Measurements from ENCODE around the gene CAMSAP1.

Gene CAMSAP1

DNA sequence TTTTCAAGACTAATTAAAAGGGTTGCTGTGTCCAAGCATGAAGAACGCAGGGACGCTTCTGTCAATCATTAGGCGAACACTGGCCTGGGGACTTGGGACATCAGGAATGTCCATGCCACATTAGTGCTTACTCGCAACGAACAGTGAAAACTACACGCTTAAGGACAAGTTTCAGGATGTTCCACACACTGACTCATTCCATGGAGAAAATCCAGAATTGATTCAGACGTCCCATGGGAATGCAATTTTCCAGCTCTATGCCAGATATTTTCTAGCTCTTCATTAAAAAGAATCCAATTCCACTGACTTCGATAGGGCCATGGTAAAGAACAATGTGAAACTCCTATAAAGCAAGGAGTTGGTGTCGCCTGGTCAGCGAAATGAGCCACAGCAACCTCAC, 98.2 kb downstream of the CAMSAP1 start:
- DNase-seq: no peak

DNA sequence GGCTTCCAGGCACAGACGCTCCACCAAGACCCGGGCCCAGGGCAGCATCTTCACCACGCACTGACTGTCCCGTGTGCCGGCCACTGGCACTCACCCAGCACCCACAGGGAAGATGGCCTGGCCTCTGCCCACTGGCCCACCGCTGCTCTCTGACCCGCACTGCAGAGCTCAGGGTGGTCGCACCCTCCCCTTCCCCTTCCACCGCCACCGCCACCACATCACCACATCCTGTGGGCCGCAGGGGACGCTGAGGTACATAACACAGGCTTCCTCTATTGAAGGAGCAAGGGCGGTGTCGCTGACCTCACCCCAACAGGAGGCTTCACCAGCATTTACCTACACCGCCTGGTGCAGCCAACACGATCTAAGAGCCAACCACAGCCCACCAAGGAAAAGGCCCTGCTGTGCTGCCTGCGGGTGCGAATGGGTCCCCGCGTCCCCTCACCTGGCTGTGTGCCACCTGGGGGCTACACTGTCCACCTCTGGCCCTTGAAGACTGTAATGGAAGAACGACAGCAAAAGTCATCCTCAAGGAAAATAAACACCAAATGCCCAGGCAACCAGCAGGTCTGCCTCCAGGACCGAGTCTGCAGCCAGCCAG, 101.8 kb downstream of the CAMSAP1 start:
- no peak for DNase-seq

DNA sequence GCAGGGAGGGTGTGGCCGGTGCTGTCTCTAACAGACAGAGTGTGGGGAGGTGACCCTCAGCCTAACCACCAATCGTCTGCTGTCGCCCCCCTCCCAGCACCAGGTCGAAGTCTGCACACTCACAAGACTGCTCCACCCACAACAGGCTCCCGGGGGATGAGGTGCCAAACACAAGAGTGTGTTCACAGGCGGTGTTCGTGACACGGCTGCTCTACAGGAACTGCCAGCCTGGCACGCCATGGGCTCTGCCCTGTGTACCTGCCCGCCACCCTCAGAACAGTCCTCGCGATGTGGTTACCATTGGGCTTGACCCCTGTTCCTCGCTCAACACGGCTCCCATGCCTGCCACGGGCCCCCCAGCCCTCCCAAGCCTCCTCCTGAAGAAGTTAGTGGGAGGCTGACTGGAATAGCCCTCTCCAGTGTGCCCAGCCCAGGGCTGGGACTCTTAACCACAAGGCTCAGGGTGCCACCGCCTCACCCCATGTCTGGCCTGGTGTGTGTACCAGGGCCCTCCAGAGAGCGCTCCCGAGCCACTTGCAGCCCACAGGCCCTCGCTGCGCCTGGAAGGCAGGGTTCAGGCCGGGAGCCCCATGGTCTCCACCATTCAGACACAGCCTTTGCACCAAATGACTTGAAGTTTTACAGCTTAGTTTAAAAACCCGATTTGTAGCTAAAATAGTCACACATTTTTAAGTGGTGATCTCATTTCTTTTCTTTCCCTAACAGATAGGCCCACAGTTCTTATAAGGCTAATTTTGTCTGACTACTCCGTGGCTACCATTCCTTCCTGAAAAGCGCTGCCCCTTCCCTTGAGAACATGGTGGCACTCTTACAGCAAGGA, 102.5 kb downstream of the CAMSAP1 start:
- DNase-seq: no peak

DNA sequence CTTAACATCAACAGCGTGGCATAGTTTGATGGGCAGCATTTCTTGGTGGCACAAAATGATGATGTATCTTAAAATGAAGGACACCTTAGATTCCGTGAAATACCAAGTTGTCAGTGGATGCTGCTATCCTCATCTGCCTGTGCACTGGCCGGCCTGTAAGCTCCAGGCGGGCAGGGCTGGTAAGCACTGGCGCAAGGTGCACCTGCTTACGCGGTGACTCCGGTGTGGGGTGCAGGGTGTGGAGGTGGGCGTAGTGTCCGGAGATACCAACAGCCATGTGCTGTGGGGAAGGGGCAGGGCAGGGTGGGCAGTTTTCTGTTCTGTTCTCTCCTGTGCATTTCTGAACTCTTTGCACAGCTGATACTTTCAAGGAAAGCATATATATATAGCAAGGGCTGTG, 103.9 kb downstream of the CAMSAP1 start:
- no peak for DNase-seq

DNA sequence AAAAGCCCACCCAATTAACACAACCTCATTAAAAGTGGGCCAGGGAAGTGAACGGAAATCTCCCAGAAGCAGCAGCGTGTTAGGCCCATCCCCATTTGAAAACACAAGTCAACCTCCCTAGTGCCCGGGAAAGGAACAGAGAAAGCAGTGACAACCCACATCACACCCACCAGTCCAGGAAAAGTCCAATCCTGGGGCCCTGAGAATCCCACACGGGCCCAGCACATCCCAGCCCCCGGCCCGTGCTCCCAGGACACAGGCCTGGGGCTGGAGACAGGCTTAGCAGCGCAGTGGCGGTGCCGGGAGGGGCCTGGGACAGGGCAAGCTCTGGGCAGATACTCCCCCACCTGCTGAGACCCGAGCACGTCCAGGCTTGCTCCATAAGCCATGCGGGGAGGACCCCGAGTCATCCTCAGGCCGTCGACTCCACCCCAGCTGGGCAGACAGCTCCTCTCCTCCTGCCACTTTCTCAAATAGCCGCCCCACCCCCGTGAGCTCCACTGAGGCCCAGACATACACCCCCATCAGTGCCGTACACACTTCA, 104.4 kb downstream of the CAMSAP1 start:
- DNase-seq: no peak

DNA sequence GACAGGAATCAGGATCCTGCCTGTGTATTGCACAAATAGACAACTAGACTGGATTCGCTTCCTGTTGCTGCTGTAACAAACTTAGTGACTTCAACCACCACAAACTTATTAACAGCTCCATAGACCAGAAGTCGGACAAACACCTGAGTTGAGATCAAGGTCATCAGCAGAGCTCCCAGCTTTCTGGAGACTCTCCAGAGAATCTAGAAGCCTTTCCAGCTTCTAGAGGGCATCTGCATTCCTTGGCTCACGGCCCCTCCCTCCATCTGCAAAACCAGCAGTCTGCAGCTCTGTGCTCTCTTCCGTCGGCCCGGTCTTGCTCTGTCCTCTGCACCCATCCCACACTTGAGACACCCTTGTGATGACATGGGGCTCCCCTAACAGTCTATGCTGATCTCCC, 106.3 kb downstream of the CAMSAP1 start:
- no peak for DNase-seq

DNA sequence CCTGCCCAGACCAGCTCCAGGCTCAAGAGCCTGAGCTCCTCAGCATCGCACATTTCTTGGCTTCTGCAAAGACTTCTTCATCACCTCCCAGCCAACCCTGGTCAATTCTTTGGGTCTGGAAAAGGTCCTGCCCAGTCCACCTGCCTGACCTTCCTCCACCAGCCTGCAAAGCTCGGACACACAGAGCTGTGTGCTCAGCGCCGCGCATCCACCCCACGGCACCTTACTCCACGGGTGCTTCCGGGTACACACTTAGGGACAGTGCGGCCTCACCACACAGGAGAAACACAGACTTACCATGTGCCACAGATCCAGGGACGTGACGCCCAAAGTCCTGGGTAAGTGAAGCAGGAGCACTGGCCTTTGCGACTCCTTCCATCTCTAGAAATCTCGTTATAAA, 108.1 kb downstream of the CAMSAP1 start:
- DNase-seq: no peak

DNA sequence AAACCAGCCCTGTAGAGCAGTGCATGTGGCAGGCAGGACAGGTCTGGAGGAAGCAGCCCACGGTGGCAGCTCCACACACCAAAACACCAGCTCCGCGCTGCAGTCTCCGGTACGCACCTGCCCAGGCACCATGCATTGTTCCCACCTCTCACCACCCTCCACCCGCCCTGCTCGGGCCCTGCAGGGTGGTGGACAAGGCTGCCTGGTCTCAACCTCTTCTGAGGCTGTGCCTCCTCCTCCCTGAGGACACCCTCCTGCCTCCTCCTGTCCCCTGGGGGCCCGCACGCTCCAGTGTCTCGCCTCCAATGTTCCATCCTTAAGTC, 109.1 kb downstream of the CAMSAP1 start:
- DNase-seq: no peak

DNA sequence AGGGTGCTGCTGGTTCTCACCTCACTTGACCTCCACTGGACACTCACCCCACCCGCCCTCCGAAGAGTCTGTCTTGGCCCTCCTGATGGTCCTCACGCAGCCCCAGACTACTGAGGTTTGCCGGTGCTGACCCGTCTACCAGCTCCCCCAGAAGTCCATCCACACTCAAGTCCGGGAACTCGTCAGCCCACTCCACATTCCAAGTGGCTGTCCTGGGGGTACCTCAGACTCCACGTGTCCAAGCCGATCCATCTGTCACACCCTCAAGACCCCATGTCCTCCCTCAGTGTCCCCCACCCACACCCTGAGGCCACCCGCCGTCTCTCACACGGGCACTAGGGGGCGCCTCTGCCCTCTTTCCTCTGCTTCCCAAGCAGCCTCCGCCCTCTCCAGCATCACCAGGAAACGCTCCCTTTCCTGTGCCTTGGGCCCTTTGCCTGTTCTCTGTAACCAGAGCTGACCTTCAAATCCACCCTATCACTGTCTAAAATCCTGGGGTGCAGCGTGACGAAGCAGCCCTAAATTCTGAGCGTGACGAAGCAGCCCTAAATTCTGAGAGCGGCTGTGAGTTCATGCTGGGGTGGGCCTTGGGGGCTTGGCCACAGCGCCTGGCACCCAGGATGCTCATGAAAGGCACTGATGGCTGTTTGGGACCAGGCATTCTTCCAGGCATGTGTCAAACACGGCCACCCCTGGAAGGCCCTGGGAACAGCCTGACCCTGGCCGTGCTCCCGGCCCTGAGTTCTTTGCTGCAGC, 109.7 kb downstream of the CAMSAP1 start:
- peak; percentile 33 for DNase-seq

DNA sequence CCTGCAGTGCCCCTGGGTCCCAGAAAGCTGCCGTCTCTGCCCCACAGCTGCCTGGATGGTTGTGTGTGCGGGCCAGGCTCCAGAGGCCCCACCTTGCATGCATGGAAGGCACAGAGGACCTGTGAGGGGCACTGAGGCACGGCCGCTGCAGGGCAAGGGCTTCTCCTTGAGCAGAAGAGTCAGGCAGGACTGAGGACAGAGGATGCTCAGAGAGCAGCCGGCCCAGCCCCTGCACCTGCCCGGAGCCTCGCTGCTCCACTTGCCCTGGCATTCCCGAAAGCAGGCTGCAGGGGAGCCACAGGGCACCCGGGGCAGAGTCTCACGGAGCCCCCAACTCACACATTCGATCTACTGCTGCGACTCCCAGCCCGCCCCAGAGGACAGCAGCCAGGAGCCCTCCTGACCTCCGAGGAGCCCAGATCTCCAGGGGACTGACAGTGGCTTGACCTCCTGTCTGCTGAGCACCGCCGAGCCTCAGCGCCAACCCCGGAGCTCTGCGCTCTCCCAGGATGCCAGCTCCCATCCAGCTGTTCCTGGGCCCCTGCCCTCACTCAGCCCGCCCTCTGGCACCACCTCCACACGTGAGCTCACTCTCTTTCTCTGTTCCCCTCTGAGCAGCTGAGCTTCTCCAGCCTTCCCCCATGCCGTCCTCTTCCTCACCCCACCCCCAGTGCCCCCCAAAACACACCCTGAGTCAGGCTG, 110.4 kb downstream of the CAMSAP1 start:
- DNase-seq: no peak

DNA sequence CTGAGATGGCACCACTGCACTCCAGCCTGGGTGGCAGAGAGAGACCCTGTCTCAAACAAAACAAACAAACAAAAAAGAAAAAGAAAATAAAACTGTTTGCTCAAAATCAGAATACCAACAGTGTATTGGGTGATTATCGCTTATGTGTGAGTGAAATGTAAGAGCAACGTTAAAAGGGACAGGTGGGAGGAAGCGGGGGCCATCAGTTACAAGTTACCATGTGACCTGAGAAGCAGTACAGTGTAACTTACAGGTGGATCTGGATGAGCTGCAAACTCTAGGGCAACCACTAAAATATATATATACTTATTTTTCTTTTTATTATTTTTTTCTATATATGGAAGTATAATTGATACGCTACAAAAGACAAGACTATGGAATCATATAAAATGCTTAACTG, 112.0 kb downstream of the CAMSAP1 start:
- no peak for DNase-seq

DNA sequence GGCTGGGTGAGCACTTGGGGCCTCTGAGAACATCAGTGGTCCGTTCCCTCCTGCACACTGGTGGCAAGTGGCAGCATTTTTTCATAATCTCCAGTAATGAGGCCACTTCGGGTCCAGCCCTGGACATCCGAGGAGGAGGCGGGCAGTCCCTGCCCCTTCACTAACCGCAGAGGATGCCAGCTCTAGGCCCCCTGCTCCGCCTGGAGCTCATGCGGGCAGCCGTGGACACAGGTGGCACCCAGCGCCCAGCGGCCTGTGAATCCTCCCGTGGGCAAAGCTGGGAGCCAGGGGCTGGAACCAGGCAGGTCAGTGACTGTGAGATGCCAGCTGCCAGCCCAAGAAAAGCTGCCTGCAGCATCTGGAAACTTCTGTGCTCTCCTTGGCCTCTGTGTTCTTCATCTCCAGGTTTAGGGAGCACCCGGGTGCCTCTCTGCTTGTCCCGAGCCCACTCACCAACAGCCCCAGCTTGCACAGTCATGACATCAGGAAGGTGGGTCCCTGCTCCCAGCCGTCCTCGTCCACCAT, 112.9 kb downstream of the CAMSAP1 start:
- DNase-seq: no peak

DNA sequence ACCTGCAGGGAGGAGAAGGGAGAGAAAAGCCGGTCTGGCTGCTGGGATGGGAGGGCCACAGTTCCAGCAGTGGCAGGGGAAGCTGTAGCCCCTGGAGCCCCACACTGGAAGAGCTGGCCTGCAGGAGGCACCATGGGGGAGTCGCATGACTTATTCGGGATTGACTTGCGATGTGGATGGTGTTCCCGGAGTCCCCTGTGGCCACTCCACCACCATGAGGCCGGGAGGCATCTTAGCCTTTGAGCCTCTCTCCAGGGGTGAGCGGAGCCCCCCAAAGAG, 113.3 kb downstream of the CAMSAP1 start:
- DNase-seq: no peak

DNA sequence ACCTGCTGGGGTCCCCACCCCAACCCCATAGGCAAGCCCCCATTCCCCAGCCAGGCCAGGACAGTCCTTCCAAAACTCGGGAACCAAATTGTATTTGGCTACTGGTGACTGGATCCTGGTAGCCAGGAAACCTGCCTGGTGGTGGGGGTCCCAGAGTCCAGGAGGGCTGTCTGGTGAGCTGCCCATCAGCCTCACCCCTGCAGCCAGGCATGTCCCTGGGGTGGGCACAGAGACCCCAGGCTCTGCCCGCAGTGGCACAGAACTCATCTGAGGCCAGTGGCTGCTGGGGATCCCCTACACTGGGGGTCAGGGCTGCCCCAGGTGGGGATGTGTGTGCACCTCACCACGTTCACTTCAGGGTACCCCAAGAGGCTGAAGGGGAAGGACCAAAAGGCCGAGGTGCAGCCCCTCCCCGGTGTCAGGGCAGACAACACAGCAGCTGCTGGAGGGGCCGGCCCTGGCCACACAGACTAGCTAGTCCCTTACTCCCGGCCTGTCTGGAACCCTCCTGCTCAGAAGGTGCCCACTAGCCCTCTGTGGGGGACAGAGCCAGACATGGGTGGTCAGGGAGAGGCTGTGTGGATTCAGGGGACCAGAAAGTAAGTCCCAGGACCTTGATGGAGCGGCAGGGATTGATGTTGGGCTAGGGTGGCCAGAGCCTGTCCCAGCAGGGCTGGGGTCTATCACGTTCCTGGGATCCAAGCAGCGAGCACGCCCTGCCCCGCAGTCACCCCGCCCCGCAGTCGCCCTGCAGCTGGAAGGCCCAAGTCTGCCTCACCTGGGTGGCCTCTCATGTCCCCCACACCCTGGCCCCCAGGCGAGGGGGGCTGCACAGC, 113.9 kb downstream of the CAMSAP1 start:
- DNase-seq: no peak

DNA sequence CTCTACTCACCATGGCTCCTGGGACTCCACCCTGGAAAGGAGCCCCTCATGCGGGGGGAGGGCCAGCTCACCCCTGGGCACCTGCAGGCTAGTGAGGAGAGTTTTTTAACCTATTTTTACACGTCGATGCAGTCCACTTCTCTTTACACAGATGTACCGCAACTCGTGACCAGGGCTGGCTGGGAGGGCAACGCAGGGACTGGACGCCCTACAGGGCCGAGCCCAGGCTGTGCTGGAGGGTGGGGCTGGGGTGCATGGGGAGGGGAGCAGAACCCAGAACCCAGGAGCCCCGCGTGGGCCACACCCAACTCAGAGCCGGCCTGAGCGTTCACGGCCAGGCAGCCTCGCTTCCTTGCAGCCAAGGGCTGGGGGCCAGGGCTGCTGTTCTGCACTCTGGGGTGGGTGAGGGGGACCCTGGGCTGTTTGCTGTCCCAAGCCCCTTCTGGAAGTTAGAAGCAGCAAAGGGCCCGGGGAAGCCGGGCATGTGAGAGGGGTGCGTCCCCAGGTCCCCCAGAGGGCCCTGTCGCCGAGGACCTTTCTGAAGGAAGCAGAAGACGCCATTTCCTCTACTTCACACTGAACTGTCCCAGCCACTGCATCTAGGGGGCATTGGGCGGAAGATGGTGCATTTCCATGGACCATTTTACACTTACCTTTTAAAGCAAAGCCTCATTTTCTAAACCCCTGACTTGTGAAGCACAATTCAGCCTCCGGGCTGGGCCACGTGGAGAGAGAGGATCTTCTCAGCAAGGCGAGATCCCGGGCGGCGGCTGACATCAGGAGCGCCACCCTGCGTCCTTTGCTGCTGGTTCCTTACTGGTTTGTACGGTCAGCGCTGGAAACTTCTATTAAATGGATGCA, 114.8 kb downstream of the CAMSAP1 start:
- no peak for DNase-seq

DNA sequence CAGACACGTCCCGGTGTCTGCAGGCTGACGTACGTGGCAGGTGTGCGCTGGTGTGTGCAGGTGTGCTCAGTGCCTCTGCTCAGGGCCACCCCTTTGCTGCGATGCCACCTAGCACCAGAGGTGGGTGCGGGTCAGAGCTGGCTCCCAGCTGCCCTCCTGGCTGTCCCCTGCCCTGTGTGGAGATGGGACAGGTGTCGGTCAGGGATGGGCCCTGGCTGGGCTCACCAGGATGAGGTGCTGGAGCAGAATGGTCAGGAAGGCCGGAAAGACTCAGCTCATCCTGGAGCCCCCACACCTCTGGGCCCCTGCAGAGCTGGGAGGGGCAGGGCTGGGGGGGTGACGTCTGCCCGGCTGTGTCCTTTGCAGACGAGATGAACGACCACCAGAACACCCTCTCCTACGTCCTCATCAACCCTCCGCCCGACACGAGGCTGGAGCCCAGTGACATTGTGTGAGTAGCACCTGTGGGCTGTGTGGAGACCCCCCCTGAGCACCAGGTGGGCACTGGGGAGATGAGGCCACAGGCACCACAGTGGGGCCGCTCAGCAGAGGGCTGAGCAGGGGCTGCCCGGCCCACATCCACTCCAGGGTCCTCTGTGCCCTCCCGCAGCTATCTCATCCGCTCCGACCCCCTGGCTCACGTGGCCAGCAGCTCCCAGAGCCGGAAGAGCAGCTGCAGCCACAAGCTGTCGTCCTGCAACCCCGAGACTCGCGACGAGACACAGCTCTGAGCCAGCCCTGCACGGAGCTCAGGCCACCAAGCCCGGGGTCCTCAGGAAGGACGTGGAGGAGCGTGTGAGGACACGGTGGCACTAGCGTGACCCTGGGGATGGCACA, 115.7 kb downstream of the CAMSAP1 start:
- DNase-seq: no peak

DNA sequence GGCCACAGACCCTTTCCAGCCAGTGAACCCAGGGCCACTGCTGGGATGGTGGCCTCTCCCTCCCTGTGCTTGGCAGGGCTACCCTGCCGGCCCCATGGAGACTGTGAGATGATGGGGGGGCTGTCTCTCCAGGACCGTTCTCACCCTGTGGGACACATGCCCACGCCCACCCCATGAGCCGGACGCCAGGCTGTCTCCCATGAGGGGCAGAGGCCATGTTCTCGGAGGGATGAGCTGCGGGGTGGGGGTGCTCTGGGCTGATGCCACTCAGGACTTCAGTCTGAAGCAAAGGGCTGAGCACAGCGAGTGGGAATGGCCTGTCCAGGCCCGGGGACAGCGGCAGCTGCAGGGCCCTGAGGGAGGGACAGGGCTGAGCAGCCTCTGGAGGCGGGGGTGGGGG, 116.5 kb downstream of the CAMSAP1 start:
- DNase-seq: no peak

DNA sequence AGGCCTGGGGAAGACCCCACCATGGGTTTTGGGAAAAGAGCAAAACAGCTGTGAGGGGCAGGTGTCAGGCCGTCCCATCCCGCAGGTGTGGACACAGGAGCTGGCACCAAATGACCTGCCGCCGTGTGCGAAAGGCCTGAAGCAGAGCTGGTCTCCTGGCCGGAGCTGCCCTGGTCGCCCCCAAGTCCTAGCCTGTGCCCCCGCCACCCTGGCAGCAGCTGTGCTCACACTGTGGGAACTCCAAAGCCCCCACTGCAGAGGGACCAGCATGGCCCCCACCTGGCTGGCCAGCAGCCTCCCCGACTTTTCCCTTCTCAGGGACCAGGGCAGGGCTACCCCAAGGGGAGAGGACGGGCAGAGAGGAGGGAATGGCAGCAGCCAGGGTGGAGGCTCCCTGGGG, 117.0 kb downstream of the CAMSAP1 start:
- DNase-seq: no peak

DNA sequence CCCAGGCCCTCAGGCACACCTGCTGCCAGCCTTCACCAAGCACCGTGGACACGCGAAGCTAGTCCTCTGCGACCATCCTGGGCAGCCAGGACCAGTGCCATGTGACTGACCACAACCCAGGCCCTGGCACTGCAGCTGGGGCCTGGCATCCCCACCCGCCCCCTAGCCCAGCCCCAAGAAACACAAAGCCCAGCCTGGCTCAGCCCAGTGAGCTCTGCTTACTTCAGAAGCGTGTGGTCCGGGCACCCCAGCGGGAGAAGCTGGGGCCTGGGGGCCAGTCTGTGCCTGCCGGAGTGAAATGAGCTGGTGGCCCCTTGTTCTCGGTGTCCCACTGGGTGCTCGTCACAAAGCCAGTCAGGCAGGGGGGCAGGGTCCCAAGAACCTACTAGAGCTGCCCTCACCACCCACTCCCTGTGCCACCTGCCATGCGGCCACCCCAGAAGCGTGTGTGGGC, 117.5 kb downstream of the CAMSAP1 start:
- DNase-seq: no peak
